GM19468 (cell line): ENCODE data around the gene SLC24A3.

Experiments
- ATAC-seq: cut with Tn5 transposase; IDR thresholded peaks from one replicate; pipeline ENCODE4 v1.9.1; 2021; ENCODE audit warnings: mild to moderate bottlenecking, moderate library complexity, moderate number of reproducible peaks; ENCODE audit not compliant: unreplicated experiment; ENCODE audit errors: extremely low read depth

The SLC24A3 gene

DNA sequence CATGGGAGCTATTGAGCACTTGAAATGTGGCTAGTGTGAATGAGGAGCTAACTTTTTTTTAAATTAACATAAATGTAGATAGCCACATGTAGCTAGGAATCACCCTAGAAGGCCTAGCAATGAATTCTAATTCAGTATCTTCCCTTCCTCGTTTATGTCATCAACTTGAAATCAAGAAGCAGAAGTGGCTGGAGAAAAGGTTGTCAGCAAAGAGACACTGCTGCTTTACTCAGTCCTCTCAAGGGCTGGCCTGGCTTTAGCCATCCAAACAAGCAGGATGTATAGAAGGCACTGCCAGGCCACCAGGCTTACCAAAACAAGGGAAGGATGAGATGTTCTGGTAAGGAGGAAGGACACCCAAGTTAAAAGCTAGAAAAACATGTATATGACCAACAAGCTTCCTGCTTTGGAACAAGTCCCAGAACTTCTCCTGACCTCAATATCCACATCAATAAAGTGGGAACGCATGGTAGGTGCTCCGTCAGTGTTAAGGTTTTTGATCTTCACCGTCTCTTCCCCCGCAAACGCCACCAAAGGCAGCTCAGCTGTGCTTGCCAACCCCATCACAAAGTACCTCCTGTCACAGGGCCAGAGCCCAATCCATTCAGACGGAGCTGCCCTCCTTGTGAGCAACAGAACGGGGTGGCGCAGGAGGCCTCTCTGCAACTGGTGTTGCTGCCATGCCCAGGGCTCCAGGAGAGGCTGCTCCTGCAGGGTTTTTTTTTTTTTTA lies 309.8 kb downstream of the SLC24A3 start:
- ATAC-seq = no peak

DNA sequence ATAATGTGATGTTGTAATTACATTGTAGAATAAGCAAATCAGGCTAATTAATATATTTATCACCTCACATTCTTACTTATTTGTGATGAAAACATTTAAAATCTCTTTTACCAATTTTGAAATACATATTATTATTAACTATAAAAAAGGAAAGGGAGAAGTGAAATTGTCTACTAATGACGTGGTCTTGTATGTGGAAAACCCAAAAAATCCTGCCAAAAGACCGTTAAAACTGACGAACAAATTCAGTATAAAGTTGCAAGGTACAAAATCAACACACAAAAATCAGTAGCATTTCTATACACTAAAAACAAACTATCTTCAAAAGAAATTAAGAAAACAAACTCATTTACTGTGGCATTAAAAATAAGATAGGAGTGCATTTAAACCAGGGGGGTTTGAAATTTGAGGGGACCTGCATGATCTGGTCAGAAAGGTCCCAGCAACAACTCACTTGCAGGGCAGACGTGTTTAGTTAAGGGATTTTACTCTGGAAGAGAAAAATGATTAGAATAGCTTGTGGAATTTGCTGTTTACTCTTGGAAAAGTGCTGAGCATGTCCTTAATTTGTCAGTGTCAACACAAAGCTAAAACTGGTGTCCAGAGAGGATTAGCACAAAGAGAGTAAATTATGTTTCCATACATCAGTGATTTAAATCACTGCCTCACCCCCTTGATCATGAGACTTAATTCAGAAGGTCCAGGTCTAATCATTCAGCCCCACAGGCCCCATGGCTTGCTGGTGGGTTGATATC lies 310.6 kb downstream of the SLC24A3 start:
- no peak for ATAC-seq

DNA sequence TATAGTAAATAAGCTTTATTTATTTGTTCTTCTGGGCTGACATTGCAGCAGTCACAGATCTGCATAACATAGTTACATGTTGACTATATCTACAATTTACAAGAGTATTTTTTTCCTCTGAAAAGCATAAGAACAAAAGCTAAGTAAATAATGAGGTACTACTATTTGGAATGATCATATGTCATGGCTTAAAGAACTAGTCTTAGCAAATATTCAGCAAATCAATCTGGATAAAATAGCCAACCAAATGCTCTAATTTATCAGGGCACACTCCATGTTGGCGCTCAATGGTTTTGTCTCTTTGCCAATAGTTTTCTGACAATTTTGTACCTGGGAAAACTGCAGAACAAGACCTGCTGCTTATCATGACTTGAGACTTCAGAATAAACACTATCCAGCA lies 312.2 kb downstream of the SLC24A3 start:
- no peak for ATAC-seq

DNA sequence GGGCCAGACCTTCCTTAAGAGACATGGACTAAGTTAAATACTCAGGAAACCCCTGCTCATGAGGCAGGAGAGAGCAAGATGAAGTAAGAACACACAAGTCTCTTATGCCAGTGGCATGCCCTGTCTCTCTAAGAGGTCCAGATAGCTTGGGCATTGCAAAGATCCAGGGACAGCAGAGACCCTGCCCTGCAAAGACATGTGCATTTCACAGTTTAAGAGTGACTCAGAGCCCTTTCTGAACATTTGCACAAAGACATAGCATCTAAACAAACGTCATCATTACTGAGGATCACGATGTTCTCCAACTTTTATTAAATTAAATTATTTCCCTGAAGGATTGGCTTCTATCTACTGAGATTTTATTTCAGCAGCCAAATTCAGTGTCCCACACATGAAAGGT lies 315.1 kb downstream of the SLC24A3 start:
- no peak for ATAC-seq

DNA sequence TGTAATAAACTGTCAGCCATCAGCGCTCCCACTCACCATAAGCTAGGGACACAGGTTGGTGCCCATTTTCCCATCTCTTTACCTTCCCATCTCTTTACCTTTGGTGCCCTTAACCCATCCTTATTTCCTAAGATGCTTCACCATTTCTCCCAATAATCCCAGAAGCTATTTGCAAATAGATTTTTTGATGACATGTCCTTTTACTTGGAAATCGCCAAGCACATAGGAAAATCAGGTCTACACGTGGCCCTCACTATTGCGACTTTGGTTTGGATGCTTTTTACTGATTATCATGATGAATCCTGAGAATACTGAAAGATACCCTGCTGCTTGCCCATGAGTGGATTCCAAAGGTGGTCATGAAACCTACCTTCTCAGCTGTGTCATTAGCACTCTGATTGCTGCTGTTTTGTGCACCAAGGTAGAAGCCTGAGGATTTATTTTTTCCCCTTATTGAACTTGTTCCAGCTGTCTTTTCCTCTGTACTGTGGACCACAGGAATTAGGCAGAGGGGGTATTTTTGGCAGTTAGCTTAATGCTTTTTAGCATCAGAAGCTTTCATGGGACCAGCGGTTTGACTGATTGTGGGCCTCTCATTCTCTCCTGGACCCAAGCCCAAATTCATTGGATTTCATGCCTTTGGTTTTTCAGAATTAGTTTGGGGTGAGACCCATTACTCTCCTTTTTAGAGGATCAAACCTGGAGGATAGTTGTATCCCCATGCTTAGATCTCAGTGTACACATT lies 316.0 kb downstream of the SLC24A3 start:
- ATAC-seq = no peak

DNA sequence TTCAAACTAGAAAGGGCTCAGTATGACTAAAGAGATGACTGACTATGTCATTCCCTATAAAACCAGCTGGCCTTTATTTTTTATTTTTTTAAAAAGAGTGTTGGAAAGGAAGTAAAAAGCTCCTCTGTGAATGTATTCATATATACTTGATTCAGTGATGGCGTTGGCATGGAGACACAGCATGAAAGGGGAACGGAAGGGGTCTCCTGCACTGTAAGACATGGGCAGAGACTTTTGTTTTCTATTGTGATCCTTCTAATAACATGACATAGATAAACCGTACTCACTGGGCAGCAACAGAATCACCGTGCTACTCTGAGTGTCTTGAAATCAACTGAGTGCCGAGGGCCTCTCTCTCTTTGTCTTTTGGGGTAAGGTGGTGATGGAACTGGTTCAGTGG lies 317.6 kb downstream of the SLC24A3 start:
- no peak for ATAC-seq

DNA sequence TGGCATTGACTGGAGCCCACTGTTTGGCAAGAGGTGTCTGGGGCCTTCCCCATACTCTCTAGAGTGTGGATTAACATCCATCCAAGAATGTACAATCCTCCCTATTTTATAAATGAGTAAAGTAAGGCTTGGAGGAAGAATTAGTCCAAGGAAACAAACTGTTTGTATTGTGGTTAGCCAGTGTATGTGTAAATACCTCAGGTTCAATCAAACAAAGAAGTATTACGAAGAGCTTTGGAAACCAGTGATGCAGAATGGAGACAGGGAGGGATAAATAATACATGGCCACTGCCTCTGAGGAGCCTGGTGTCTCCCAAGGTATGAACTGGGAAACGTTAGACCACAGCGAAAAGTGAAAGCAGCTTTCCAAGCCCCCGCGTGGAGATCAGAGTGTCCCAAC lies 319.0 kb downstream of the SLC24A3 start:
- ATAC-seq = no peak

DNA sequence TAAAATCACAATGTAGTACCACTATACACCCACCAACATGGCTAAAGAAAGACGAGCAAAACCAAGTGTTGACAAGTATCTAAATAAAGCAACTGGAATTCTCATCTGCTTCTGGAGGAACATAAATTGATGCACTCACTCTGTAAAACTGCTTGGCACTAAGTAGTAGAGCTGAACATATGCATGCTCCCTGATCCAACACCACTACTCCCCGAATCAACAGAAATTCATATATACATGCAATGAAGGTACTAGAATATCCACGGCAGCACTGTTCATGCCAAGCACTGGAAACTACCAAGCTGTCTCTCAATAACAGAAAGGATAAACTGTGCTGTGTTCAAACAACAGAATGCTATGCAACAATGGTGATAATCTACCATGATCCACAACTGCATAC lies 326.1 kb downstream of the SLC24A3 start:
- no peak for ATAC-seq

DNA sequence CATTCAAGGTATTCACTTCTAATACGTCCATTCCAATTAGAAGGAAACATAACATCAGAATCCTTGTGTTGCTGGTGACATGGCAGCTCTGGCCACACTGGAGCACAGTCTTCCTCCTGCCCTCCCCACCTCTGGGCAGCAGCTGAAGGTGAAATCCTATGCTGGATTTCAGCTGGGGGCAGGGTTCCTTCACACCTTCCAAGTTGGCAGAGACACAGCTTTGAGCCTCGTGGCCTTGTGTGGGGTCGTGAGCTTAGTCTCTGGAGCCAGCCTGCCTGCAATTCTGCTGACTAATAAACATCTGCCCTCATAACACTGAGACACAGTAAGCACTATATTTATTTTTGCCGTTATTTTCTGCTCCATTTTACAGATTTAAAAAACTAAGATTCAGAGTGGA lies 326.7 kb downstream of the SLC24A3 start:
- ATAC-seq = no peak

DNA sequence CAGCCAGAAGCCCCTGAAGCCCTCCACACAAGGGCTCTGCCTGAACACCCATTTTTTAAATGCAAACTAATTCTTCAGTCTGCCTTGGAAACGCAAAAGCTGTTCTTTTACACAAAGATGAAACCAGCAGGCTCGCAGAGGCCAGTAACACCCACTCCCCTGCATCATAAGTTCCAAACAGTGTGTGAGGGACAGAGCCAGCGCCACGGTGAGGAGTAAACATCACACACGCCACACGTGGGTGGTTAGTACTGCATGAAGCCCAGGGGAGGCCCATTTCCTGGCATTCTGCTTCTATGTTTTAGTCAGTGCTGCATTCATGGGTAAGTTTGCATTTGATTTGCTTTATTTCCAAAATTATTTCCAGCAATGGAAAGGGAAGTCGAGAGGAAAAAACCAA lies 327.9 kb downstream of the SLC24A3 start:
- ATAC-seq = no peak

DNA sequence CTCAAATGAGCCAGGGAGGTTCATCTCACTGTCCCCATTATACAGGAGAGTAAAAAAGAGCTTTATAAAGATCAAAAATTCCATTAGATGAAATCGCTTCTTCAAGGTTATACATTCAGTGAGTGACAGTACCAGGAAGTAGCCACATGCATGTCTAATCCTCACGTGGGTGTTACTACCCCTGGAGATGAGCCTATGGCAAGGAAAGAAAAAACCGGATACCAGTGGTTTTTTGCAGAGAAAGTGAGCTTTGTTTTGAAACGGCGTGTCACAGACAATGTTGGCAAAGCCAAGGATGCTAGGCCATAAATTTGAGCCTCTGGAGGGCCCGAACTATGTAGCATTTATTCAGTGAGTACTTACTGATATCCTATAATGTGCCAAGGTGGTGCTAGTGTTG lies 330.7 kb downstream of the SLC24A3 start:
- no peak for ATAC-seq

DNA sequence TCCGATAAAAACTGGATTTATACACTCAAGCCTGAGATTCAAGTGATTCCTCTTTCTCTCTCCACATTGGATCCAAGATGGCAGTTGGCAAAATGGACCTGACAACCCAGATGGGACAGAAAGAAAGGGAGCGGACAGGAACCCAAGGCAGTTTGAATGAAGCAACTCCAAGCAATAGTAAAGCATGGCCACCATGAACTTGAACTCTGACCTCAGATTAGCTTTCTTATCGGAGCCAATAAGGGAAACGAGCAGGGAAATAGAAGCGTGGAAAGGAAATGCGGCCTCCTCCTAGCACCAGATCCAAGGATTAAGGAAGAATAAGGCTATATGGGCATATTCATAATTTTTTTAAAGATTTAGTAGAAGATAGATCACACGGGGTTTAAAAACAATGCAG lies 332.2 kb downstream of the SLC24A3 start:
- ATAC-seq = no peak

DNA sequence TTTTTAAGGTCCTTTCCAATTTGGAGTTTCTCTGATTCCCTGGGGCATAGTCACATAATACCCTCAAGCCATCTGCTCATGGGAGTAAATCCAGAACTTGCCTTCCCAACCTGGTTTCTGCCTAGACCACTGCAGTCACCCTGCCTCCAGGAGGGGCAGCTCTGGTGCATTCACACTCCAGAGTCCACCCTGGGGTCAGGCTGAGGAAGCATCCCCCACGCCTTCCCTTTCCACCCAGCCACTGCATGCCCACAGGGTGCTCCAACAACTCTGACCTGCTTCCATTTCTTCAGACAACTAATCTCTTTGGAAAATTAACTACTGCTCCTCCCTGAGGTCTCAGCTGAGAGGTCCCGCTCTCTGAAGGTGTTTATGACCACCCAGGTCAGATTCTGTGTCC lies 334.2 kb downstream of the SLC24A3 start:
- no peak for ATAC-seq

DNA sequence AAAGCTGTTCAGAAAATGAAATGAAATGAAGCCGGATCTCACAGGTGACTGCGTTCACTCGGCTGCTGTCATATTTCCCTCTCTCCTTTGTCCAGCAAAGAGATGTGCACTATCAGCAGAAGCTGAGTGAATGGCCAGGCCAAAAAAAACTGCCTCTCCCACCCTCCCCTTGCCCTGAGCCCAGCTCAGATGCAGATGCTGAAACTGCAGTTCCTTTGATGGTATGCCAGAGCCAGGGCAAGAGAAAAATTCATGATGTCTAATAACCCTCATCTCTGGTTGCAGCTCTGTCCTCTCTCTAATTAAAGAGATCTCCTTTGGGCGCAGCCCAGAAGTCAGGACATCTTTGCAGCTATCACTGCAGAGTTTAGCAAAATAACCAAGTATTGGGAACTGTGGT lies 335.1 kb downstream of the SLC24A3 start:
- no peak for ATAC-seq

DNA sequence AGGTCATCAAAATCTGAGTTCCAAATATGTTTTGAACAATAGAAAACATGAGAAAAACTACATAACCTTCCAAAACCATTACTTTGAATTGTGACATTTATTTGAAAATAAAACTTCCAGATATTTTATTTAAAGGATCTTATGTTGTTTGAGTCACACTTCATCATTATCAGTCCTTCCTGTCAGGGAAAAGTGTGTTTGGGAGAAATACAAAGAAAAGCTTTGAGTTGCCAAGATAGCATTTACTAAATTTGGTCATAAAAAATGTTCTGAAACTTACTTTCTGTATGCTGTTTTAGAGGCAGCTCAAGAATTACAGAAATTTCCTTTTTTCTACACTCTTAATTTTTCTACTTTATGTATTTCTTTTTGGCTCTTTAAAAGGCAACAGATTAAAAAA lies 337.5 kb downstream of the SLC24A3 start:
- ATAC-seq = no peak

DNA sequence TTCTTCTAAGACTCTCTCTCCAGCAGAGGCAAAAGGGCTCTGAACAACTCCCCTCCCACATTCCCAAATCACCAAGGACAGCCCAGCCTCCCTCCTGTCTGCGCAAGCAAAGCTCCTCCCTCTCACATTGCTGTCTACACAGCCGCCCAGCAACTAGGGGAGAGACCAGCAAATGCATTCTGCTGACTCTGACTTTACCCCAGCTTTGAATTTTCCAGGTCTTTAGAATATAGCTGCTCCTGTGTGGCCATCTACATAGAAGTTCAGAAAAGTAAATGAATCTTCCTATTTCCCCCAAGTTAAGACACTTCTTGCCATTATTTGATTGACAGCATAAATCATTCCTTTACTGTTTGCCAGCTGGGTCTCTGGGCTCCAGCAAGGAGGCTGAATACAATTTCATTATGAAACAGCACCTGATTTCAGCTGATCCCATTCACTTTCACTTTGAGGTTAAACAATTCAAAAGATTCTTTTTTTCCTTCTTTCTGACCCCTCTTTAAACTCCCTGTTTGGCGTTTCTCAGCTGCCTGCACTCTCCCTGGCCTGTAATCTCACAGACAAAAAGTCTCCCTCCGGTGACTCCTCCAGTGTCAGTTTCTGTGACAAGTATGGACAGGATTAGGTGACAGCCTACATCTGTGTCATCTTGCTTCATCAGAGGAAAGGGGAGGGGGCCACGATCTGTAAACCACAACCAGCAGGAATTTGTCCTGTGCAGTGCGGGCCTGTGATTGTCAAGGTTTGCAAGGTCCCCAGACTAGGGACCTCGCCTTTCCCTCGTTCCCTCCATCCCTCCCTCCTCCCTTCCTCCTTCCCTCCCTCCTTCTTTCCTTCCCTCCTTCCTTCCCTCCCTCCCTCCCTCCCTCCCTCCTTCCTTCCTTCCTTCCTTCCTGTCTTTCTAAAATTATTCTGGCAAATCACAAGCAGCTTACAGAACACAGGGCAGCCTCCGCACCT lies 340.1 kb downstream of the SLC24A3 start:
- ATAC-seq = no peak

DNA sequence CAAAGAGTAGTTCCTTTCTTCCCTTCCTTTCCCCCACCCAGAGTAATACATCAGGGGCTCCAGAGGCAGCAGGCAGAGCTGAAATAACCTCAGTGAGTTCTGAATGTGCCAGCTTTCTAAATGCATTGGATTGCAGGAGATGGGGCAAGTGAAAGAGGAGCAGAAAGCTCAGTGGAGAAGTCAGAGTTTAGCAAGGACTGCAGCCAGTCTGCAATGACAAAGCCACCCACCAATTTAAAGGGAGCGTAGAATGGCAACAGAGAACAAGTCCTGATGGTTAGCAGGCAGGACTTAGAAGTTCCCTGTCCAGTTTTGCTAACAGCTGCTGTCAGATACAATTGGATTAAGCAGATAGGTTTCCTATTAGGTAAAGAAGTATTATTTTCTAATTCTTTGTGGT lies 342.2 kb downstream of the SLC24A3 start:
- no peak for ATAC-seq

DNA sequence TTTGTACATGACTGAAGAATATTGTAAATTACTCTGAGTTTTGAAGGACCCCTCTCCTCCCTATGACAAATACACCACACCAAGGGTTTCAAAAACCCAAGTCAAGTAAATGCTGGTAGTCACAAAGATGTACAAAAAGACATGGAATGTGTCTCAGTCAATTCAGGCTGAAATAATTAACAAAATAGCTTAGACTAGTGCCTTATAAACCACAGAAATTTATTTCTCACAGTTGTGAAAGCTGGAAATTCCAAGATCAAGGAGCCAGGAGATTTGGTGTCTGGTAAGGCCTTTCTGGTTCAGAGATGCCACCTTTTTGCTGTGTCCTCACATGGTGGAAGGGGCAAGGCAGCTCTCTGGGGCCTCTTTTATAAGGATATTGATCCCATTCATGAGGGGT lies 343.3 kb downstream of the SLC24A3 start:
- ATAC-seq = no peak

DNA sequence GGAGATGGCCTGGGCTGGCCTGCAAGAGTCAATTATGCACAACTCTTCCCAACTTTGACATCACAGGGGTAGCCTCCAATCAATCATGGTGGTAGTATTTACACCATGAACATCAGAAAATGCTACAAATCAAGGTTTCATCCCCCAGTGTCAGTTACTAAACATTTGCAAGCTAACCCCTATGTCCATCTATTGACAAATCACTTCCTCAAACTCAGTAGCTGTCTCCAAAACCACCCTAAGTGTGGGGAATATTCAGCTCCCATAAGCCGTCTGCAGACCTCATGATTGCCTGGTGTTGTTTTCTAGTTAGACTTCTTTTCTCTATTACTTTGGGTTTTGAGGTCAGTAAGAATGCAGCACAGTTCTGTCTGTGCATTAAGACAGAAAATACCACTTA lies 344.8 kb downstream of the SLC24A3 start:
- no peak for ATAC-seq

DNA sequence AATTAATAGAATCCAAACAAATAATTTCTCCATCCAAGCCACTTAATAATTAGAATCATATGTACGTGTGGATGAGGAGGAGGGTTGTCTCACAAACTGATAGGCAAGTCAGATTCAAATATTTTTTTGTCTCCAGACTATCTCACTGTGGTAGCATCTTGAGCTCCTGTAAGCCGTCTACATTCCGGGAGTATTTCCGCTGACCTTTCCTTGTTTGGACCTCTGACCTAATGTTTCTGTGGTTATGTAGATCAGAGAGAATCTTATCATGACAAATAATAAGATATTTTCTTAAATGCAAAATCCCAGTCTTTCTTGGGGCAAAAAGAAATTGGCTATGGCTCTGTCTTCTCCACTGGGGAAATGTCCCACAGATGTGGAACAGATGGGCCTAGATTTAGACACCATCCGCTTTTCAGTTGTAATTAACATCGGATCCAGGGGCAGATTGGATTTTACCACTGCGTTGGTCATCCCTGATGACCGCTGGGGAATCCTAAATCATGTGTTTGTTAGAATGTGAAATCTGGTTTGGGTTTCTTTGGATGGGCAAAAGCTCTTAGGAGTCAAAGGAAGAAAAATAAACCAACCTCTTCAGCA lies 348.5 kb downstream of the SLC24A3 start:
- no peak for ATAC-seq
